AG09319 (cell line): ENCODE data around the gene CNOT1.

Experiments used
- DNase-seq: peaks from one replicate; pipeline ENCODE4 v3.0.0-alpha.2; 2010; ENCODE audit warnings: low read depth; ENCODE audit errors: extremely low read depth
- CTCF ChIP-seq: IDR thresholded peaks from 2 replicates; pipeline ENCODE4 v1.5.1; 2011; ENCODE audit warnings: low read depth, mild to moderate bottlenecking, inconsistent platforms, low read length, moderate library complexity

Gene CNOT1

GRCh38 chr16:58629733-58630640 is at the start of gene CNOT1:
CNOT1 (minus strand) TSS chr16:58629826; CDS start chr16:58599337, 30,489 bp downstream.
- DNase-seq, result peak; percentile 99

GRCh38 chr16:58678716-58679115 is 49.1 kb upstream of the CNOT1 start:
- TF ChIP-seq CTCF, result peak; percentile 21; the same call in 1 of the 2 replicates
- DNase-seq, result peak; percentile 10

More at GRCh38 chr16:58629733-58630640, at the start of gene CNOT1:
- TF ChIP-seq CTCF, result no peak

- DNase-seq, result no peak
- TF ChIP-seq CTCF, result no peak
These were observed 48.6 kb upstream of the CNOT1 start for GRCh38 chr16:58678269-58678668.

- TF ChIP-seq CTCF, result no peak
- no peak for DNase-seq
These were observed 41.4 kb upstream of the CNOT1 start for GRCh38 chr16:58670946-58671583.

GRCh38 chr16:58670177-58670576 is 40.6 kb upstream of the CNOT1 start:
- no peak for DNase-seq
- no peak for TF ChIP-seq CTCF

- TF ChIP-seq CTCF, result no peak
- no peak for DNase-seq
These were observed 35.6 kb upstream of the CNOT1 start for GRCh38 chr16:58665200-58665599.
